CD4-positive, alpha-beta T cell treated with Interleukin-4 for 4 hours (primary cell): Measurements from ENCODE around the gene FOXA3.

Experiments used
- DNase-seq: peaks from one replicate; pipeline ENCODE4 v3.0.0-alpha.2; 2020

Gene FOXA3

GRCh38 chr19:45863840-45864628 lies at the start of gene FOXA3:
Gene FOXA3 (plus strand): TSS chr19:45864326. CDS start chr19:45864457, 131 bp downstream.
- DNase-seq = peak; percentile 29

DNA sequence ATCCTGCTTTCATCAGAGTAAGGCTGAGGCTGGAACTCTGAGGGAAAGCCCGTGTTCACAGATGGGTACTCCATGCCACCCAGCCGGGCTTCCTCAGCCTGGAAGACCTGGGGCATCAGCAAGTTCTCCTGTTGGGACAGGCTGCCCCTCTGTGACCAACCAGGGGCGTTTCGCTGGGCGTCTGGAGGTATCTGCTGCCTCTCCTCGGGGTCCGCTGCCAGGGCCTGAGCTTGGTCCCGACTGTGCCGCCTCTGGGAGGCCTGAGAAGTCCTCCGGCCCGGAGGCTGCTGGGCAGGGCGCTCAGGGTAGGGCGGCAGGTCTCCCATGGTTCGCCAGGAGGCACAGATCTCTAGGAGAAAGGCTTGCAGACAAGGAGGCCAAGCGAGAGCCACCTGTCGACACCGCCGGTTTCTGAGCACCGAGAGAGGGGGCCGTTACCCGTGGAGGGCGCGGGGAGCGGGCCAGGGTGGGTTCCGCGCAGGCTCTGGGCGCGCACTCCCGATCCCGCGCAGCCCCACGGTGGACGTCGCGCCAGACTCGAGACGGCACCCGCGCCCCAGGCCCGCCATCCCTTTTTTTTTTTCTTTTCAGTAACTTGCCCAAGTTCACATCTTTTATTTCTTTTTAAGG lies 49.2 kb upstream of the FOXA3 start, which contains the start of gene RSPH6A:
Gene RSPH6A (minus strand): TSS at position 458 of the 630 bp plus-strand sequence. CDS start 132 bp downstream, at position 326.
- DNase-seq = no peak

DNA sequence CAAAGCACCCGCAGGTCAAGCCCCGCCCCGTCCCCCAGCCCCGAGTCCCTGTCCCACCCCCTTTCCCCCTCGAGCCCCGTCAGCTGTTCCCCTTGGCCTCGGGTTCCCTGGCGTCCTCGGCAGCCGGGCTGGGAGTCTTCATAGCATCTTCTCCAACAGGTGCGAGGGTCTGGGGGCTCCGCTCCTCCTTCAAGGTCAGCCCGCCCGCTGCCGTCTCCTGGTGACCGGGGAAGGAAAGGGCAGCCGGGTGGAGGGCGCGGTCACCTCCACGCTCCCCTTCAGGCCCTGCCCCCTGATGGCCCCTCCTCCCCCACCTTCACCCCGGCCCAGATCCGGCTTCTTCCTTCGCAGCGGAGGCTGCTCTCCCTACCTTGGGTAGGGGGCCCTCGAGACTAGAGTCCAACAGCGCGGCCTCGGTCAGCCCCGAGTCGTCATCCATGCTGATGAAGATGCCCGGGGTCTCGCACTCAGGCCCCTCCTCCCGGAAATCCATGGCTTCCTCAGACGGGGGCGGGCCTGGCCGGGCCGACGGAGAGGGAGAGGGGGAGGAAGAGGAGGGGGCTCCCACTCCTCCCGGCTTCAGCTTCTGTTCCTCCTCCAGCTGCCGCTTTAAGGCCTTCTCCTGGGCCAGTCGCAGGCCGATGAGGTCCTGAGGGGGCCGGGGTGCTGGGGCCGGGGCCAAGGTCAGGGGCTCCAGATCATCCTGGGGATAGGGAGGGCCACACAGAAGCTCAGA lies 48.5 kb upstream of the FOXA3 start:
- no peak for DNase-seq

DNA sequence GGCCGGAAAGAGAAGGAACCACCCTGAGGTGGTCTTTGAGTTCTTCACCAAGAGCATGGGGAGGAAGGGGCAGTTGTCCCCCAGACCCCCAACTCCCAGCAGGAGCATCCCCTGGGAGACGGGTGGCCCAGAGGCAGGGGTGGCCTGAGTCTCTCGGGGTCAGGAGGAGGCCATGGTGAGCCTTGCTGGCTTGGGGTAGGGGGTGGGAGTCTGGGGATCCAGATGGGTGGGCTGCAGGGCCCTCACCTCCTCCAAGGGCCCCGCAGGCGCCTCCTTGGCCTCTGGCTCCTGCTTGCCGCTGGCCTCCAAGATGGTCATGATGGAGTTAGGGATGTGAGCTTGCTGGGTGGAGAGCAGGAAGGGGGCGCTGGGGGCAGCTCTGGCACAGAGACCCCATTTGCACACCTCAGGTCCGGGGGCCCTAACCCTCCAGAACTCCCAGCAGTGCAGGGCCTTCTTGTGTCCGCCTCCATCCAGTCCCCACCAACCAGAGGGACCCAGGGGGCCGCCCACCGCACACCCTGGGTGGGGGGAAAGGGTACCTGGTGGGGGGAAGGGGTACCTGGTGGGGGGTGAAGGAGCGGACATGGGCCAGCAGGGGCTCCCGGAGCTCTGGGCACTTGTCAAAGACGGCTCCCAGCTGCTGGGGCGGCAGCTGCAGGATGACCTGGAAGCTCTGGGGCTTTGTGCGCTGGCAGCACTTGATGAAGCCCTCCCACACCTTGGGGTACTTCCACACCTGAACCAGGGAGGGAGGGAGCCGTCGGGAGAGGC lies 47.7 kb upstream of the FOXA3 start:
- DNase-seq = no peak

DNA sequence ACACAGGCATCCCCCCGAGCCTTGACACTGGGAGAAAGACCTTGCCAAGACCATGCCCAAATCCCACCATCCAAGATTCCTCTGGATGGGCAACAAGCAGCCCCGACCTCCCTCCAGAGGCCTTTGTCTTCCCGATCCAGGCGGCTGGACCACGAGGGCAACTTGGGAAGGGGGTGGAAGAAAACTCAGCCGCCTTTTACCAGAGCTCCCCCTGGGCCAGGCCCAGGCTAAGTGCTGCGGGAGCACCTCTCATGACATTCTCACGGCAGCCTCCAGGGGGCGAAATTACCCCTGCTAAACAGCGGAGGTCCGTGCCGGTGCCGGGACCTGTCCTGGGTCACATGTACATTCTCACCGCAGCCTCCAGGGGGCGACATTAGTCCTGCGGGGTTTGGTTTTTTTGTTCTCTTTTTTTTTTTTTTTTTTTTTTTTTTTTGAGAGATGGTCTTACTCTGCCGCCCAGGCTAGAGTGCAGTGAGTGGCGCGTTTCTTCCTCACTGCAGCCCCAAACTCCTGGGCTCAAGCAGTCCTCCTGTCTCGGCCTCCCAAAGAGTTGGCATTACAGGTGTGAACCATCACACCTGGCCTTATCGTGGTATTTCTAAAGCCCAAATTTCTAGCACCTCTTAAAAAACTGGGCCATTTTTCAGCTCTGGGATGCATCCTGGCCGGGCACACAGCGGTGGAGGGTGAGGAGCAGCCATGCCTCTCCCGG lies 47.0 kb upstream of the FOXA3 start:
- DNase-seq = peak; percentile 92

GRCh38 chr19:45817725-45818301 lies 46.3 kb upstream of the FOXA3 start:
- no peak for DNase-seq

- no peak for DNase-seq
Measured at GRCh38 chr19:45819769-45820168, 44.4 kb upstream of the FOXA3 start.

DNA sequence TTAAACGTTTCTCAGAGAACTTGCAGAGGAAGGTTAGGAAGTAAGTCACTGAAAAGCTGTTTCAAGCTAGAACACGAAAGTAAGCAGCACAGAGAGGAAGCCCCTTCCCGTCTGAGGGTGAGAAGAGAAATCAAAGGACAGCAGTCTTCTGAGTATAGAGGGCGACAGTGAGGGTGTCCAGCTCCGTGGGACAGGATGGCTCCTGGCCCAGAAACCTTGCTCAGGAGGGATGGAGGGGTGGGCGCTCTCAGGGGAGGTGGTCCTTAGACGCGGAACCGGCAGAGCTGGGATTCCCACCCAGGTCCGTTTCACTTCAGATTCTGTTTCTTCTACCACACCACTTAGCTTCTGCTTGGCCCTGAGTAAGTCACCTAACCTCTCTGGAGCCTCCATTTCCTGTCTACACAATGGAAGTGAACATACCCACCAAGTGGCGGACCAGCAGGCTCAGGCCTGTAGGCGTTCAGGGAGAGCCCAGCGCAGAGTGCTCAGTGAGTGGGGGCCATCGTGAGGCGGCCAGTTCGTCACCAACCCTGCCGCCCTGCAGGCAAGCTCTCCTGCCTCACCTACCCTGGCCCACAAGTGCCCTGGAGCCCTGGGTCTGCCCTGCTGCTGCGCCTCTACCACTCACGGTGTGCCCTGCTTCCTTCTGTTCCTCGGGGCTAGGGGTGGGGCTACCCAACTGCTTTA lies 43.6 kb upstream of the FOXA3 start:
- DNase-seq = no peak

- DNase-seq = no peak
Measured at GRCh38 chr19:45821103-45821521, 43.0 kb upstream of the FOXA3 start.

DNA sequence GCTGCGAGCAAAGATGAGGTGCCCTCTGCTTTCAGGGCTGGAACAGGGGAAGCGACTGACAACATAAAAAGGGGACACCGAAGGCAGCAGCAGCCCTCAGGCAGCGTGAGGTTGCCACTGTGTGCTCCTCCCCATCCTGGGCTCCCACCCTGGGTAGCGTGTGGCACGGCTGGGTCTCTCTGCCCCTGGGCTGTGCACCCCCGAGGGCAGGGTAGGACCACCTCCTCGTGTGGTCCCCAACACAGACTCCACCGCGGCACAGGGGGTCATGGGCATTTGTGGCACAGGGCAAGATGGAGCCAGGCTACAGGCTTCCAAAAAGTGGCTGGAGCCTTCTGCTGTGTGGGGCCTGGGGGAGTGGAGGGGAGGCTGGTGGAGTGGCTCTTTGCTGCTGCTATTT lies 42.6 kb upstream of the FOXA3 start:
- DNase-seq = no peak

- DNase-seq = no peak
Measured at GRCh38 chr19:45822716-45823115, 41.4 kb upstream of the FOXA3 start.

- no peak for DNase-seq
Measured at GRCh38 chr19:45823182-45823581, 40.9 kb upstream of the FOXA3 start.

DNA sequence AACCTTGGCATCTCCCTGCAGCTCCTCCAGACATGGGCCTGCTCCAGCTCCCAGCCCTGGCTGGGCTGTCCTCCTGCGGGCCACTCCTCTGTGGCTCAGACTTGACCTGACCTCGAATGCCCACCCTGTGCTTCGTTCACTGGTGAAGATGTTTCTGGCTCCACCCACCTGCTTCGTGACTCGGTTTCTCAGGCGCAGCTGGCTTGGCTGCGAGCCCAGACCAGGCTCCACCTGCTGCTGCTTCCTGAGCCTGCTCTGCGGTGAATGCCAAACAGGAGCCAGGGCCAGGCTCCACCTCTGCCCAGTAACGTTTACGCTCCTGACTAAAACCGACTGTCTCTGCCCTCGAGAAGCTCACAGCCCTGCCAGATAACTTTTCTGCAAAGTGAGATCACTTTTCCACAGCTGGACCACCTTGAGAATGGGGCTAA lies 40.1 kb upstream of the FOXA3 start:
- no peak for DNase-seq

DNA sequence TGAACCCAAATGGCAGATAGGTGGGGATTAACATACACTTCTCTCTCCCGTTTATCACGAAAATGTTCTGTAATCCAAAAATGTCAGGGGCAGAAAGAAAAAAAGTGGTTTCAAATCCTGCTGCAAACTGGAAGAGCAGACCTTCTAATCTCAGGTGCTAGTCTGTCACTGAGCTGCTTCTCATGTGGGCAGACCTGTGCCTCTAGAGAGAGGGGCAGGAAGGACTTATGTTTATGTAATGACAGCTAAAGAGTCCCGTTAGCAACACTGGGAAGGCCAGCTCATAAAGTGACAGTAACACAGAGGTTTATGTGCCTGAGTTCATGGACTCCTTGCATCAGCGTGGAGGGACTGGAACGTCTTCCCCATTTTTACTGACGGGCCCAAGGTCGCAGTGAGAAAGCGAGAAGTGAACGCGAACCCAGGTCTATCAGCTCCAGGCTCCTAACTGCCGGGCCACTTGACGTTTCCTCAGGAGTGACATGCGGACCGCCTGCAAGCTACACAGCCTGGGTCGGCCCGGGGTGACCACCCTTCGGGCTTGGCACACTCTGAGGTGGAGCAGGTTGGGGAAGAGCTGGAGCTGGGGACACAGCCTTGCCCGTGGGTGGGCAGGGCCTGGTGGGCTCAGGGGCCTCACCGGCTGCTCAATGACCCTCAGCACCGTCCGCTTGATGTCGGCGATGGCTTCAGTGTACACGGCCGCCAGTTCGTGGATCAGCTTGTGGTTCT lies 39.4 kb upstream of the FOXA3 start:
- DNase-seq = no peak

DNA sequence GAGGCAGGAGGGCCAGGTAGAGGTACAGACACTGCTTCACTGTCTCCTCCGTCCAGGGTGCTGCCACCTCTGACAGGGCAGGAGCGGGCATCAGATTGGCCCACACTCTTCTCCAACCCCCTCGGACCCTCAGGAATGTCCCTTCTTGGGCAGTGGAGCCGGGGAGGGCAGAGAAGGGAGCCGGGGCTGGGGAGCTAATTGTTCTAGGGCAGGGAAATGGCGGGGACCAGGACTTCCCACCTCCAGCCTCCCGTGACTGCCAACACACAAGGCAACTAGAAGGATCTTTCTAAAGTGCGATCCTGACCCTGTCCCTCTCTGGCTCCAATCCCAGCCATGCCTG lies 38.9 kb upstream of the FOXA3 start:
- no peak for DNase-seq

- no peak for DNase-seq
Measured at GRCh38 chr19:45825917-45826893, 37.9 kb upstream of the FOXA3 start.

- DNase-seq = no peak
Measured at GRCh38 chr19:45826934-45827333, 37.2 kb upstream of the FOXA3 start.

GRCh38 chr19:45827459-45828093 lies 36.5 kb upstream of the FOXA3 start:
- DNase-seq = no peak

DNA sequence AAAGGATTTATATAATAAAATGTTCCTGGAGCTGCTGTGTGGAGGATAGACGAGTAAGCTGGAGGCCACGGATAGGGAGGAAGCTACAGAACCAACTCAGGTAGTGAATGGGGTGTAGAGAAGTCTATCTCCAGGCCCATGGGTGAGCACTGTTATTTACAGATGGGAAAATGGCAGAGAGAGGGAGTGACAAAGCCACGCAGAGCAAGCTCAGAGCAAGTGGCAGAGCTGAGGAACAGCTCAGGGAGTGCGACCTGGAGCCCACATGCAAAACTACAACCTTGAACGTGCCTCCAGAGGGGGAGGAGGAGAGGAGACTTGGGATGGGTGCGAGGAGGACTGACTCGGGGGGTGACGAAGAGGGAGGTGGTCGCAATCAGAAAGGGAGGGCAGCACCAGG lies 35.6 kb upstream of the FOXA3 start:
- no peak for DNase-seq
